ENCODE data around the gene FBXL7.
A peak's percentile ranks its signal among the peaks of the same experiment; 100 is the strongest.

FBXL7 gene

GRCh38 chr5:15529821-15530220, 29.8 kb downstream of the FBXL7 start:
- Histone ChIP-seq H3K27ac (no peak overlapping the region), H3K27me3 (replicated peaks) (no peaks in the 10 kb centered on the region), H3K4me3 (ENCODE audit: low read depth, low read length) (no peak overlapping the region), H3K36me3 (replicated peaks) (no peaks in the 10 kb centered on the region)
- no peak for TF ChIP-seq CTCF (IDR thresholded peaks at IDR 0.05; ENCODE audit: low read depth, low read length, missing control alignments)
- in situ Hi-C loops (cut with HindIII; ENCODE audit: low pct_ligation_motif_present, low sequenced_read_pairs) = no loop called here
- DNase-seq = no peak

GRCh38 chr5:15533129-15533893, 33.3 kb downstream of the FBXL7 start:
- H3K27me3 ChIP-seq (replicated peaks) = no peaks in the 10 kb centered on the region
- in situ Hi-C loops (cut with HindIII; ENCODE audit: low pct_ligation_motif_present, low sequenced_read_pairs) = no loop called here
- no peak overlapping the region for H3K27ac ChIP-seq
- peak; percentile 52 for DNase-seq
- H3K4me3 ChIP-seq (ENCODE audit: low read depth, low read length) = no peak overlapping the region
- H3K36me3 ChIP-seq (replicated peaks) = no peaks in the 10 kb centered on the region
- TF ChIP-seq CTCF (IDR thresholded peaks at IDR 0.05; ENCODE audit: low read depth, low read length, missing control alignments) = no peak

GRCh38 chr5:15535938-15536337, 36.0 kb downstream of the FBXL7 start:
- TF ChIP-seq CTCF (IDR thresholded peaks at IDR 0.05; ENCODE audit: low read depth, low read length, missing control alignments) = no peak
- H3K36me3 ChIP-seq (replicated peaks) = no peaks in the 10 kb centered on the region
- H3K27me3 ChIP-seq (replicated peaks) = no peaks in the 10 kb centered on the region
- DNase-seq = no peak
- H3K4me3 ChIP-seq (ENCODE audit: low read depth, low read length) = no peak overlapping the region
- no peak overlapping the region for H3K27ac ChIP-seq
- in situ Hi-C loops (cut with HindIII; ENCODE audit: low pct_ligation_motif_present, low sequenced_read_pairs) = no loop called here

GRCh38 chr5:15538516-15538915, 38.5 kb downstream of the FBXL7 start:
- no peaks in the 10 kb centered on the region for H3K36me3 ChIP-seq (replicated peaks)
- no peak overlapping the region for H3K27ac ChIP-seq
- H3K4me3 ChIP-seq (ENCODE audit: low read depth, low read length) = no peak overlapping the region
- in situ Hi-C loops (cut with HindIII; ENCODE audit: low pct_ligation_motif_present, low sequenced_read_pairs) = no loop called here
- TF ChIP-seq CTCF (IDR thresholded peaks at IDR 0.05; ENCODE audit: low read depth, low read length, missing control alignments) = no peak
- no peak for DNase-seq
- no peaks in the 10 kb centered on the region for H3K27me3 ChIP-seq (replicated peaks)

- no peak for TF ChIP-seq CTCF (IDR thresholded peaks at IDR 0.05; ENCODE audit: low read depth, low read length, missing control alignments)
- no peak for DNase-seq
- in situ Hi-C loops (cut with HindIII; ENCODE audit: low pct_ligation_motif_present, low sequenced_read_pairs) = no loop called here
- Histone ChIP-seq H3K4me3 (ENCODE audit: low read depth, low read length) (no peak overlapping the region), H3K27ac (no peak overlapping the region), H3K27me3 (replicated peaks) (no peaks in the 10 kb centered on the region), H3K36me3 (replicated peaks) (no peaks in the 10 kb centered on the region)
These were observed 40.0 kb downstream of the FBXL7 start for GRCh38 chr5:15539951-15540350.

- H3K4me3 ChIP-seq (ENCODE audit: low read depth, low read length) = no peak overlapping the region
- H3K36me3 ChIP-seq (replicated peaks) = no peaks in the 10 kb centered on the region
- DNase-seq = no peak
- H3K27ac ChIP-seq = no peak overlapping the region
- TF ChIP-seq CTCF (IDR thresholded peaks at IDR 0.05; ENCODE audit: low read depth, low read length, missing control alignments) = no peak
- H3K27me3 ChIP-seq (replicated peaks) = no peaks in the 10 kb centered on the region
- in situ Hi-C loops (cut with HindIII; ENCODE audit: low pct_ligation_motif_present, low sequenced_read_pairs) = no loop called here
These were observed 44.1 kb downstream of the FBXL7 start for GRCh38 chr5:15544039-15544438.

All from brain microvascular endothelial cell (primary cell).